ENCODE results near the gene GSPT1.
"Not testable (repeated sequence)": the region's sequence is repeated elsewhere in the genome, so short reads cannot be mapped to it uniquely, and the experiment has no call there.

The GSPT1 gene

DNA sequence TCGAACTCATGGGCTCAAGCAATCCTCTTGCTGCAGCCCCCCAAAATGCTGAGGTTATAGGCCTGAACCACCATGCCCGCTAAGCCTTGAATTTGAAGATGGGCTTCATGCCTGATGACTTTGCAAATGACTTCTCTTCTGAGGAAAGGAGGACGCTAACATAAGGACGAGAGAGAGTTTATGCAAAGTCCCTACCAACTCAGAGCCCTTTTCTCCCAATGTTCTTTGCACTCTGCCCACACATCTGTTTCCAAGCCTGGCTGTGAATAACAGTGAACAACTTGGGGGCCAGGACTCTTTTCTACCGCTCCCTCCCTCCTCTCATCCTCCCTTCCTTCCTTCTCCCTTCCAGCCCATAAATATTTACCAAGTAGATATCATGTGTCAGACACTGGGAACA lies 34.6 kb upstream of the GSPT1 start:
- Histone ChIP-seq H3K4me1 (ENCODE audit: control insufficient read depth in 1 of 2, insufficient read depth in 2 of 2, low read length in 2 of 2) (no peaks in the 10 kb centered on the region), H3K27me3 (ENCODE audit: control insufficient read depth in 1 of 2, insufficient read depth in 2 of 2, low read length in 2 of 2) (no peaks in the 10 kb centered on the region), H3K36me3 (ENCODE audit: control insufficient read depth in 1 of 2, insufficient read depth in 2 of 2, low read length in 2 of 2) (no peaks in the 10 kb centered on the region), H3K4me3 (ENCODE audit: low read depth in 1 of 2, low read length in 2 of 2) (no peak overlapping the region), H3K9me3 (ENCODE audit: control insufficient read depth in 1 of 2, low read length in 2 of 2) (no peaks in the 10 kb centered on the region), H3K27ac (ENCODE audit: low read depth, low read length) (no peak overlapping the region), H3K9ac (ENCODE audit: low read depth in 1 of 2, low read length in 2 of 2) (no peak overlapping the region)

DNA sequence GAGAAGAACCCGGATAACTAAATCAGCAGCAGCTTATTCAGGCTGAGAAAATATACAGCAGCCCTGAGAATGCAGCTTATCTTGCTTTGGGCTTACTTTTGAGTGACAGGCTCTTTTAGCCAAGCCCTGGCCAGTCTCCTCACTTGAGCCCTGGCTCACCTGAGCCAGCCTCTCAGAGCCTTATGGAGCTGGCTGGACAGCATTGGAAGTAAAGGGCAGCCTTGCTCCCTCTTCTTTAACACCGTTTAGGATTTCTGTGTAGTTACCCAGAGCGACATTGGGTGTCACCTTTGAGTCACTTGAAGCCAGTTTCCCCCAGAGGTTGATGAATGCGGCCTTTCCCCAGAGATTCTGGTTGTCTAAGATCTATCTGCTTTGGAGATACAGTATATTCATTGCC lies 33.8 kb upstream of the GSPT1 start:
- no peak overlapping the region for H3K4me3 ChIP-seq (ENCODE audit: low read depth in 1 of 2, low read length in 2 of 2)
- no peaks in the 10 kb centered on the region for H3K36me3 ChIP-seq (ENCODE audit: control insufficient read depth in 1 of 2, insufficient read depth in 2 of 2, low read length in 2 of 2)
- no peak overlapping the region for H3K27ac ChIP-seq (ENCODE audit: low read depth, low read length)
- no peaks in the 10 kb centered on the region for H3K4me1 ChIP-seq (ENCODE audit: control insufficient read depth in 1 of 2, insufficient read depth in 2 of 2, low read length in 2 of 2)
- no peaks in the 10 kb centered on the region for H3K9me3 ChIP-seq (ENCODE audit: control insufficient read depth in 1 of 2, low read length in 2 of 2)
- no peaks in the 10 kb centered on the region for H3K27me3 ChIP-seq (ENCODE audit: control insufficient read depth in 1 of 2, insufficient read depth in 2 of 2, low read length in 2 of 2)
- no peak overlapping the region for H3K9ac ChIP-seq (ENCODE audit: low read depth in 1 of 2, low read length in 2 of 2)

DNA sequence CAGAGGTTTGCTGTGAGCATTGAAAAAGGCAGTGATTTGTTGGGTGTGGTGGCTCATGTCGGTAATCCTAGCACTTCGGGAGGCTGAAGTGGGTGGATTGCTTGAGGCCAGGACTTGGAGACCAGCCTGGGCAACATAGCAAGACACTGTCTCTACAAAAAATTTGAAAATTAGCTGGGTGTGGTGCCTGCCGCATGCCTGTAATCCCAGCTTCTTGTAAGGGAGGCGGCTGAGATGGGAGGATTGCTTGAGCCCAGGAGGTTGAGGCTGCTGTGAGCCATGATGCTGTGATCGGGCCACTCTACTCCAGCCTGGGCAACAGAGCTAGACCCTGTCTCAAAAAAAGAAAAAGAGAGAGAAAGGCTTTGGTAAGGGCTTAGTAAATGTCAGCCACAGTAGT lies 33.1 kb upstream of the GSPT1 start:
- no peak overlapping the region for H3K27ac ChIP-seq (ENCODE audit: low read depth, low read length)
- no peaks in the 10 kb centered on the region for H3K36me3 ChIP-seq (ENCODE audit: control insufficient read depth in 1 of 2, insufficient read depth in 2 of 2, low read length in 2 of 2)
- H3K27me3 ChIP-seq (ENCODE audit: control insufficient read depth in 1 of 2, insufficient read depth in 2 of 2, low read length in 2 of 2), result no peaks in the 10 kb centered on the region
- H3K4me3 ChIP-seq (ENCODE audit: low read depth in 1 of 2, low read length in 2 of 2), result no peak overlapping the region
- H3K9me3 ChIP-seq (ENCODE audit: control insufficient read depth in 1 of 2, low read length in 2 of 2), result no peaks in the 10 kb centered on the region
- no peak overlapping the region for H3K9ac ChIP-seq (ENCODE audit: low read depth in 1 of 2, low read length in 2 of 2)
- no peaks in the 10 kb centered on the region for H3K4me1 ChIP-seq (ENCODE audit: control insufficient read depth in 1 of 2, insufficient read depth in 2 of 2, low read length in 2 of 2)

DNA sequence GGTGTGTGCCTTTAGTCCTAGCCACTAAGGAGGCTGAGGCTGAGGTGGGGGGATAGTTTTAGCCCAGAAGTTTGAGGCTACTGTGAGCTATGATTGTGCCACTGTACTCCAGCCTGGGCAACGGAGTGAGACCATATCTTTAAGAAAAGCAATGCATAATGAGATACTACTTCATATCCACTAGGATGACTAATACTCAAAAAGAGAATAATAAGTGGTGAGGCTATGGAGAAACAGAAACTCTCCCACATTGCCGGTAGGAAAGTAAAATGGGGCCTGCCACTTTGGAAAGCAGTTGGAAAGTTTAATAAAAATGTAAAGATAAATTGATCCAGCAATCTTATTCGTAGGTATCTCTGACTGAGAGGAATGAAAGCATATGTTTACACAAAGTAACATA lies 30.7 kb upstream of the GSPT1 start:
- H3K27ac ChIP-seq (ENCODE audit: low read depth, low read length), result no peak overlapping the region
- no peaks in the 10 kb centered on the region for H3K9me3 ChIP-seq (ENCODE audit: control insufficient read depth in 1 of 2, low read length in 2 of 2)
- H3K27me3 ChIP-seq (ENCODE audit: control insufficient read depth in 1 of 2, insufficient read depth in 2 of 2, low read length in 2 of 2), result no peaks in the 10 kb centered on the region
- no peak overlapping the region for H3K4me3 ChIP-seq (ENCODE audit: low read depth in 1 of 2, low read length in 2 of 2)
- no peaks in the 10 kb centered on the region for H3K4me1 ChIP-seq (ENCODE audit: control insufficient read depth in 1 of 2, insufficient read depth in 2 of 2, low read length in 2 of 2)
- no peaks in the 10 kb centered on the region for H3K36me3 ChIP-seq (ENCODE audit: control insufficient read depth in 1 of 2, insufficient read depth in 2 of 2, low read length in 2 of 2)
- no peak overlapping the region for H3K9ac ChIP-seq (ENCODE audit: low read depth in 1 of 2, low read length in 2 of 2)

DNA sequence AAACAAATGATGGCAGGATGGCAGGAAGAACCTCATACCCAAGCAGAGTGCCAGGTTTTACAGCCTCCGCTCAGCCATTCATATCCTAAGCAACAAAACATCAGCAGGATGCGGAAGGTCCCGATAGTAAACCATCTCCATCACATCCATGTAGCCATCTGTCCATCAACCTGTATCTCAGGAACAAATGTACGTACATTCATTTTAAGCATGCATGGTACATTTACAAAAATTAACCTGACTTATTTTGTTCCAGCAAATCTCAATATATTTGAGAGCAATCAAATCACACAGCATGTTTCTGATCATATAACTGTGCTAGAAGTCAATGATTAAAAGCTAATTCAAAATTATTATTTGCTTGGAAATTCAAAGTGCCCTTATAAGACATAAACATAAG lies 26.2 kb upstream of the GSPT1 start, which contains the start of gene NPIPB2:
NPIPB2 (minus strand) TSS at position 101 of the 400 bp plus-strand sequence; CDS start at position 101, 0 bp downstream.
- not testable (repeated sequence) for H3K9ac ChIP-seq (ENCODE audit: low read depth in 1 of 2, low read length in 2 of 2); H3K4me3 ChIP-seq (ENCODE audit: low read depth in 1 of 2, low read length in 2 of 2); H3K27ac ChIP-seq (ENCODE audit: low read depth, low read length); H3K36me3 ChIP-seq (ENCODE audit: control insufficient read depth in 1 of 2, insufficient read depth in 2 of 2, low read length in 2 of 2); H3K9me3 ChIP-seq (ENCODE audit: control insufficient read depth in 1 of 2, low read length in 2 of 2); H3K4me1 ChIP-seq (ENCODE audit: control insufficient read depth in 1 of 2, insufficient read depth in 2 of 2, low read length in 2 of 2); H3K27me3 ChIP-seq (ENCODE audit: control insufficient read depth in 1 of 2, insufficient read depth in 2 of 2, low read length in 2 of 2)

DNA sequence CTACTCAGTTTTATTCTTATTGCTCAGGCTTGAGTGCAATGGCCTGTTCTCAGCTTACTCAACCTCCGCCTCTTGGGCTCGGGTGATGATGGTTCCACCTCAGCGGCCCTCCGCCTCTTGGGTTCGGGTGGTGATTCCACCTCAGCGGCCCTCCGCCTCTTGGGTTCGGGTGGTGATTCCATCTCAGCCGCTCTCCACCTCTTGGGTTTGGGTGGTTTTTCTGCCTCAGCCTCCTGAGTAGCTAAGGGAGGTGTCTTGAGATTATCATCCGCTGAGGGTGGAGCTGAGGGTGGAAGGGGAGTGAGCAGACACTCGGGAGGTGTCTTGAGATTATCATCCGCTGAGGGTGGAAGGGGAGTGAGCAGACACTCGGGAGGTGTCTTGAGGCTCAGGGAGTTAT lies 11.6 kb upstream of the GSPT1 start:
- H3K27ac ChIP-seq (ENCODE audit: low read depth, low read length); H3K27me3 ChIP-seq (ENCODE audit: control insufficient read depth in 1 of 2, insufficient read depth in 2 of 2, low read length in 2 of 2); H3K4me3 ChIP-seq (ENCODE audit: low read depth in 1 of 2, low read length in 2 of 2); H3K4me1 ChIP-seq (ENCODE audit: control insufficient read depth in 1 of 2, insufficient read depth in 2 of 2, low read length in 2 of 2); H3K9me3 ChIP-seq (ENCODE audit: control insufficient read depth in 1 of 2, low read length in 2 of 2); H3K9ac ChIP-seq (ENCODE audit: low read depth in 1 of 2, low read length in 2 of 2); H3K36me3 ChIP-seq (ENCODE audit: control insufficient read depth in 1 of 2, insufficient read depth in 2 of 2, low read length in 2 of 2): not testable (repeated sequence)

DNA sequence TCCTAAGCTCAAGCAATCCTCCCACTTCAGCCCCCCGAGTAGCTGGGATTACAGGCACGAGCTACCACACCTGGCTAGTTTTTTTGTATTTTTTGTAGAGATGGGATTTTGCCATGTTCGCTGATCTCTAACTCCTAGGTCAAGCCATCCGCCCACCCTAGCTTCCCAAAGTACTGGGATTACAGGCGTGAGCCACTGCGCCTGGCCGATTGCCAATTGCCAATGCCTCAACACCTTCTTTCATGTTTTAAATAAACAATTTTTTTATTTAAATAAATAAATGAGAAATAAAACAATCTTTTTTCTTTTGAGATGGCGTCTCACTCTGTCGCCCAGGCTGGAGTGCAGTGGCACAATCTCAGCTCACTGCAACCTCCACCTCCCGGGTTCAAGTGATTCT lies 8.3 kb upstream of the GSPT1 start:
- not testable (repeated sequence) for H3K4me3 ChIP-seq (ENCODE audit: low read depth in 1 of 2, low read length in 2 of 2); H3K4me1 ChIP-seq (ENCODE audit: control insufficient read depth in 1 of 2, insufficient read depth in 2 of 2, low read length in 2 of 2); H3K9ac ChIP-seq (ENCODE audit: low read depth in 1 of 2, low read length in 2 of 2); H3K27ac ChIP-seq (ENCODE audit: low read depth, low read length); H3K36me3 ChIP-seq (ENCODE audit: control insufficient read depth in 1 of 2, insufficient read depth in 2 of 2, low read length in 2 of 2); H3K27me3 ChIP-seq (ENCODE audit: control insufficient read depth in 1 of 2, insufficient read depth in 2 of 2, low read length in 2 of 2); H3K9me3 ChIP-seq (ENCODE audit: control insufficient read depth in 1 of 2, low read length in 2 of 2)

DNA sequence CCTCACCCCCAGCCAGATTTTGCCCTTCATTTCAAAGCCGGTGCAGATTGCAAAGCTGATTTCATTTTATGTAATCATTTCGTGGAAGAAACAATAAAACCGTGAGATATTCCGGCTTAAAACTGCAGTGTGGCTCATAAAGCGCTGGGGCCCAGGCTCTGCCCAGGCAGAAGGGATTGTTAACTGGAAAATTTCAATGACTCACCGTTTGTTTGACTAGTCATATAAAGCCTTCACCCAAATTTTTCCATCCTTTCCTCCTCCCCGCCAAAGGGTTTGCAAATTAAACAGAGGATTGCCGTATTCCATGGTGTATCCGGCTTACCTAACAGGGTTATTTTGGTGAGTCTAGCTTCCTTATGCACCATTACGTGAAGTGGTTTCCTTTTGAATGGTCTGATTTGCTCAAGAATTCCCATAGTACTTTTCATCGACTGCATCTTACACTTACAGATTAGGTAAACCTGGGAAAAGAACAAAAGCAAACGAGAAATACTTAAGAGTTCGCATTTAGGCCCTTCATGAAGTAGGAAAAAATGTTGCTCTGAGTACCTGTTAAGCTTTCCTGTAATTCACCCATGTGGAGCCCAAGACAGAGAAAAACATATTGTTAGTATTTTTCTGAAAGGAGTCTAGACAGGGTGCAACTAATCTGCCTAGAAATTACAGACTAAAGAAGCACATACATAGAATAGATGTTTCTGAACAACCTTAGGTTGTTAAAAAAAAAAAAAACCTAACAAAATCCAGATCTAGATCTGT lies 949 bp upstream of the GSPT1 start:
- no peaks in the 10 kb centered on the region for H3K36me3 ChIP-seq (ENCODE audit: control insufficient read depth in 1 of 2, insufficient read depth in 2 of 2, low read length in 2 of 2)
- H3K27me3 ChIP-seq (ENCODE audit: control insufficient read depth in 1 of 2, insufficient read depth in 2 of 2, low read length in 2 of 2), result no peaks in the 10 kb centered on the region
- H3K9me3 ChIP-seq (ENCODE audit: control insufficient read depth in 1 of 2, low read length in 2 of 2), result no peaks in the 10 kb centered on the region

DNA sequence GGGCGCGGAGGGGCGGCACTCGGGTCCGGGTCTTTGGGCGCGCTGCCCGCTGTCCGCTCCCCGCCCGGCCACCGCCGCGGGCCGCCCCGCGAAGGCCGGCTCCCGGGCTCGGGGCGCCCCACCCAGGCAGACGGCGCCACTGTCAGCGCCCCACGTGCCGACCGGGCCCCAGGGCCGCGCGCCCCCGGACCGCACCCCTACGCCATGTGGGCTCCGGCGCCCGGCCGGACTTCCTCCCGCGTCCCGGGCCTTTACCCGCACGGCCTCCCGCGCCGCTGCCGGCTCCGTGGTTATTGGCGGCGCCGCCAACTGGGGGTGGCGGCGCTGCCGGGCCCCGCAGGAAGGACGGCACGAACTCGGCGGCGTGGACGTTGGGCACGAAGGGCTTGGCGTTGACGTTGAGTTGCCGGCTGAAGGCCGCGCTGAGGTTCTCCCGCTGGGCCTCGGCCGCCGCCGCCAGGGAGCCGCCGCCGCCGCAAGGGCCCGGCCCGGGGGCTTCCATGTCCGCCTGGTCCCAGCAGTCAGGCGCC lies 577 bp downstream of the GSPT1 start:
- H3K4me3 ChIP-seq (ENCODE audit: low read depth in 1 of 2, low read length in 2 of 2), result peak overlapping the region; percentile 87 to 94
- no peaks in the 10 kb centered on the region for H3K9me3 ChIP-seq (ENCODE audit: control insufficient read depth in 1 of 2, low read length in 2 of 2)
- H3K9ac ChIP-seq (ENCODE audit: low read depth in 1 of 2, low read length in 2 of 2), result peak overlapping the region; percentile 64 to 91
- peaks cover under 1 to 2% of the 10 kb centered on the region in 2 donors for H3K36me3 ChIP-seq (ENCODE audit: control insufficient read depth in 1 of 2, insufficient read depth in 2 of 2, low read length in 2 of 2)
- no peaks in the 10 kb centered on the region for H3K27me3 ChIP-seq (ENCODE audit: control insufficient read depth in 1 of 2, insufficient read depth in 2 of 2, low read length in 2 of 2)
- peaks cover 26 to 34% of the 10 kb centered on the region in 2 donors for H3K4me1 ChIP-seq (ENCODE audit: control insufficient read depth in 1 of 2, insufficient read depth in 2 of 2, low read length in 2 of 2)
- H3K27ac ChIP-seq (ENCODE audit: low read depth, low read length), result peak overlapping the region; percentile 91

More for the DNA sequence above, 949 bp upstream of the GSPT1 start:
- H3K4me3 ChIP-seq (ENCODE audit: low read depth in 1 of 2, low read length in 2 of 2), result peak overlapping the region; percentile 73 to 87
- H3K4me1 ChIP-seq (ENCODE audit: control insufficient read depth in 1 of 2, insufficient read depth in 2 of 2, low read length in 2 of 2), result peaks cover 18 to 24% of the 10 kb centered on the region in 2 donors
- peak overlapping the region; percentile 53 for H3K27ac ChIP-seq (ENCODE audit: low read depth, low read length)
- H3K9ac ChIP-seq (ENCODE audit: low read depth in 1 of 2, low read length in 2 of 2), result peak overlapping the region; percentile 70 to 93

DNA sequence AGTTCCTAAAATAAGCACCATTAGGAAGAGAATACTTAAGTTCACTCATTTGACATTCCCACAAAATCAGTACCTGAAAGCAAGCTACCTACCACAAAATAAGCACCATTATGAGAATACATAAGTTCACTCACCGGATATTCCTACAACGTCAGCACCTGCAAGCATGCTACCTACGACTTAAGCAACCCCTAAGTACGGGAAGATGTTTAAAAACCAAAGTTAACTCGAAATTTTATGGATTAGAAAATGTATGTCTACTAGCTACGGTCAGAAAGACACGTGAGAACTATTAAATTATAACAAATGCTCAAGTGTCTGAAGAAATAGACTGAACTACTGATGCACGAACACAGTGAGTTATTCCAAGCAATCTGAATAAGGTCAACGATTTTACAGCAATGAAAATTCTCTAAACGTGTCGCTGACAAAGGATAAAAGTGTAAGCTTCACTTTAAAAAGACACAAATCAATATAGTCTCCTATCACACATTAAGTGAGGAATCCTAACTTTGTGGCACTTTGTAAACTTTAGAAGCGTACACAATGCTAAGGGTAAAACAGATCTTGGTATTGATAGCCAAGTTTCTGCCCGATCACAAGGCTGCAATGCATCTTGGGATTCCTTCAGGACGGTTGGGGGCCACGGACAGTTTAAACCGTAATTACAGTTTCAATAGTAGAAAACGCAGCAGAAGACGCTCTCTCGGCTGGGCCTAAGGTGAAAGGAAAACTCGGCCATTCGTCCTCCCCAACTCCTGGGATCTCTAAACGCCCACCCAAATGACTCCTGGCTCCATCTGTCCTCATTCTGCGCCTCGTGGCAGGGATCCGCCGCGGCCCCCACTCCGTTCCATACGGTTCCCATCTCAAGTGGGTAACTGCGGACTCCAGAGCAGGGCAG lies 1.3 kb downstream of the GSPT1 start:
- H3K27ac ChIP-seq (ENCODE audit: low read depth, low read length), result peak overlapping the region; percentile 91
- peaks cover 28 to 37% of the 10 kb centered on the region in 2 donors for H3K4me1 ChIP-seq (ENCODE audit: control insufficient read depth in 1 of 2, insufficient read depth in 2 of 2, low read length in 2 of 2)
- H3K27me3 ChIP-seq (ENCODE audit: control insufficient read depth in 1 of 2, insufficient read depth in 2 of 2, low read length in 2 of 2), result no peaks in the 10 kb centered on the region
- H3K9ac ChIP-seq (ENCODE audit: low read depth in 1 of 2, low read length in 2 of 2), result peak overlapping the region; percentile 64 to 91
- no peaks in the 10 kb centered on the region for H3K9me3 ChIP-seq (ENCODE audit: control insufficient read depth in 1 of 2, low read length in 2 of 2)
- peak overlapping the region; percentile 87 to 94 for H3K4me3 ChIP-seq (ENCODE audit: low read depth in 1 of 2, low read length in 2 of 2)
- peaks cover 2 to 3% of the 10 kb centered on the region in 2 donors for H3K36me3 ChIP-seq (ENCODE audit: control insufficient read depth in 1 of 2, insufficient read depth in 2 of 2, low read length in 2 of 2)
